ENCODE measurements around the gene AJM1. TPM values are rescaled to one million over a fixed set of nuclear protein-coding genes. Genes with fewer than 3 reads are reported as not detected.

The AJM1 gene
- 0.76 and 1.2 TPM in 2 replicates for total RNA-seq

DNA sequence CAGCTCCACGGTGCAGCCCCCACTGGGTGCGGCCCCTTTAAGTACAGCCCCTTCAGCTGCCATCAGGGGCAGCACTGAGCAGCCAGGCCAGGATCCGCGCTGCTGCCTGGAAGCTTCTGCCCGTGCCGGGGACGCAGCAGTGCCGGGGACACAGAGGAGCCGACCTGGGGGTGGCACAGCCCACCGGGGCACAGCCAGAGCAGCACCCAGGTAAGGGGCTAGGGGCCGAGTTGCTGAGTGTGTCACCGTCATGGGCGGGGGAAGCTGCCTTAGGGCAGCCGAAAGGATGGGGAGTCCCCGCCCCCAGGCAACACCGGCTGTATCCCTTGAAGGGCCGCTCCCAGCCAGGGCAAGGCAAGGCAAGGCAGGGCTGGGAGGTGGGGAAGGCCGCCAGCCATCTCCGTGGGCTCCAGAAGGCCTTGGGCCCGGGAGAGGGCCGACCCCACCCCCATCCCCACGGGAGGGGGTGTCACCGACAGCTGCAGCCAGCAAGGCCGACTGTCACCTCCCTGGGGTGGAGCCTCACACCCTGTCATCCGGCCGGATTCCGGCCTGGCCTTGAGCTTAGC lies at the start of gene AJM1:
Gene AJM1, plus strand, starts transcription at position 99 of the 569 bp plus-strand sequence. CDS start 1,937 bp downstream, outside the sequence.

DNA sequence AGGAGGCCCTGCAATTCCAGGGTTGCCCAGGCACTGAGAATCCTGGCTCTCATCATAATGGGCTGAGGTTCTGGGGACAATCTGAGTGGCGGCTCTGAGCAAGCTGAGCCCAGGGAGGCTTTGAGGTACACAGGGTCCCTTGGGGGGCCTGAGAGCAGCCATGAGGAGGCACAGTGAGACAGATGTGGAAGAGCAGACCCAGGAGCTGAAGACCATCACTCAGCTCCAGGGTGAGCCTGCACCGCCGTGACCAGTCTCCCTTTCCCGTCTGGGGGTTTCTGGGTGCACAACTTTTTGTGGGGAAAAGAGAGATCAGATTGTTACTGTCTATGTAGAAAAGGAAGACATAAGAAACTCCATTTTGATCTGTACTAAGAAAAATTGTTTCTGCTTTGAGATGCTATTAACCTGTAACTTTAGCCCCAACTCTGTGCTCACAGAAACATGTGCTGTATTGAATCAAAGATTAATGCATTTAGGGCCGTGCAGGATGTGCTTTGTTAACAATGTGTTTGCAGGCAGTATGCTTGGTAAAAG lies 46.0 kb upstream of the AJM1 start, which contains the start of gene CCDC183:
Gene CCDC183, plus strand, starts transcription at position 101 of the 537 bp plus-strand sequence. Its CDS starts 60 bp downstream, at position 161.

DNA sequence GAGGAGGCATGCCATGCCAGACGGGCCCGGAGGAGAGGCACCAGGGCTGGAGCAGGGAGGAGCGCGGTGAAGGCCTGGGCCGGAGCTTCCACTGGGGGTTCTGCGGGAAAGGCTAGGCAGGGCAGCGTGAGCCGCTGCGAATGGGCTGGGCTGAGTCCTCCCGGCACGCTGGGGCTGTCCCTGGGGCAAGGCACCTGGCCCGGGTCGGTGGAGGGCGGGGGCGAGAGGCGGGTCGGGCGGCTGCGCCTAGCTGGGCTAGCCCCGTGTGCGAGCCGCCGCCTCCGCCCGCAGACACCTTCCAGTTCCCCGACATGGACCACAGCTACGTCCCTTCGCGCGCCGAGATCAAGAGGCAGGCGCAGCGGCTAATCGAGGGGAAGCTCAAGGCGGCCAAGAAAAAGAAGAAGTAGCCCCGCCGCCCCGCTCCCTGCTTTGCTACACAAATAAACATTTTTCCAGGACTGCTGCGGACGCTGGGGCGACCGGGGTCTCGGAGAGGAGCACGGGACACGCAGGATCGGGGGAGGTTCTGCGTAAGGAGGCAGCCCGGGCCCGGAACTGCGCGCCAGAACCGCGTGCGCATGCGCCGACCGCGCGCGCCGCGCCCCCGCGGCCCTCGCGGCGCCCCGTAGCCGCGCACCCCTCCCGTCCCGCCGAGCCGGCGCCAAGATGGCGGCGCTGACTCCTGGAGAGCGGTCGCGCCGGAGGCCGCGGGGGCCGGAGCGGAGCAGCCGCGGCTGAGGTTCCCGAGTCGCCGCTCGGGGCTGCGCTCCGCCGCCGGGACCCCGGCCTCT lies 34.8 kb upstream of the AJM1 start, which contains the start of gene RABL6:
Gene RABL6, plus strand, starts transcription at position 668 of the 794 bp plus-strand sequence. CDS start 249 bp downstream, outside the sequence.

DNA sequence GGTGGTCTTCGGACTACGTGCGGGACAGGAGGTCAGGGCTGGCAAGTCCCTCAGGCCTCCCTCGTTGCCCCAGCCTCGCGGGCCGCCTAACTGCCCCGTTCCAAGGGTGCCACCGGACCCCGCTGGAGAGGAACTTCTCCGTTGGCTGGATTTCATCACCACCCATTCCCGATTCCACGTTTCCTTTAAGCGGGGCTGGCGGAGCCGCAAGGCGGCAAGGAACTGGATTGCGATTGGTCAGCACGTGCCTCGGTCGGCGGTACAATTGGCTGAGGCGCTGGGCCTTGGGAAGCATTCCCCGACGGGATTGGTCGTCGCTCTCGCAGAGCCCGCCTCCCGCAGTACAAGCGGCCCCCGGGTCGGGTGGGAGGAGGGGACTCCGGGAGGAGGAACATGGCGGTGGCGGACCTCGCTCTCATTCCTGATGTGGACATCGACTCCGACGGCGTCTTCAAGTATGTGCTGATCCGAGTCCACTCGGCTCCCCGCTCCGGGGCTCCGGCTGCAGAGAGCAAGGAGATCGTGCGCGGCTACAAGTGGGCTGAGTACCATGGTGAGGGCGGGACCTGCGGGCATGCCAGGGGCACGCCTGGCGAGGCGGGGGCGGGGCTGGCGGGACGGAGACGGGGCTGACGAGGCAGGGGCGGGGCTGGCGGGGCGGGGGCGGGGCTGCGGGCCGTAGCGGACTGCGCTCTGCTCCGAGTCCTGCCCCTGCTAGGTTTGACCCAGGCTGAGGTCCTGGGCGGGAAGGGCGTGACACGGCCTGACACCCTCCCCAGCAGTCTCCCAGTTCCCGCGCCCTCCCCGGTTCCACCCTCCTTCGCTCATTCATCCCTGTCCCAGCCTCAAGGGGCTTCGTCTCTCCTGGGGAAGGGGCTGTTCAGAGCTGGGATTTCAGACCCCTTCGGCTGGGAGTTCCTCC lies 7.0 kb downstream of the AJM1 start, which contains the start of gene PHPT1:
Gene PHPT1, plus strand, starts transcription at position 372 of the 922 bp plus-strand sequence. Its CDS starts 22 bp downstream, at position 394.

DNA sequence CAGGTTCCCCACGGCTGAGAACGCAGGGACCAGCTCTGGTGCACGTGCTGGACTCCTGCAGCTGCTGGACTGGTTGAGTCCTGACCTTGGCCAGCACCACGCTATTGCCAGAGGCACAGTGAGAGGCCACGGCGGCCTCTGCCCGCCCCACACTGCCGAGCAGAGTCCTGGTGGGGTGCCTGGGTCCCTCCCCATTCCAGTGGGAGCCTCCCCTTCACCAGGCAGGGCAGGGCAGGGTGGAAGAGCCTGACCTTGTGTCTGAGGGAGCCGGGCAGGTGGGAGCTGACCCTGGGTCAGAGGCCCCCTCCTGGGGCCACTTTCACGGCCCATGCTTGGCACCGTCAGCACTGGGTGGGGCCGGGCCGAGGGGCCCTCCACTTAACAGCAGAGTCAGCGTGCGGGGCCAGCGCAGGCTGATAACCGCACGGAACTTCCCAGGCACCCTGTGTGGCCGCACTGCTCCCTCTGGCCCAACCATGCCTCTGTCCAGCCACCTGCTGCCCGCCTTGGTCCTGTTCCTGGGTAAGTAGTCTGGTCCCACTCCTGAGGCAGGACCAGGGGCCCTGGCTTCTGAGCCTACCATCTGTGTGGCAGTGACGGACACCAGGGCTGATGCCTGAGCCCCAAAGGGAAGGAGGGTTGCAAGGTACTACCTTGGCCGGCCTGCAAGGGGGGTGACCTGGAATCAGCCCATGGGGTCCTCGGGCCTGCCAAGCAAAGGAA lies 9.8 kb downstream of the AJM1 start, which contains the start of gene MAMDC4:
Gene MAMDC4, plus strand, starts transcription at position 406 of the 723 bp plus-strand sequence. Its CDS starts 71 bp downstream, at position 477.

DNA sequence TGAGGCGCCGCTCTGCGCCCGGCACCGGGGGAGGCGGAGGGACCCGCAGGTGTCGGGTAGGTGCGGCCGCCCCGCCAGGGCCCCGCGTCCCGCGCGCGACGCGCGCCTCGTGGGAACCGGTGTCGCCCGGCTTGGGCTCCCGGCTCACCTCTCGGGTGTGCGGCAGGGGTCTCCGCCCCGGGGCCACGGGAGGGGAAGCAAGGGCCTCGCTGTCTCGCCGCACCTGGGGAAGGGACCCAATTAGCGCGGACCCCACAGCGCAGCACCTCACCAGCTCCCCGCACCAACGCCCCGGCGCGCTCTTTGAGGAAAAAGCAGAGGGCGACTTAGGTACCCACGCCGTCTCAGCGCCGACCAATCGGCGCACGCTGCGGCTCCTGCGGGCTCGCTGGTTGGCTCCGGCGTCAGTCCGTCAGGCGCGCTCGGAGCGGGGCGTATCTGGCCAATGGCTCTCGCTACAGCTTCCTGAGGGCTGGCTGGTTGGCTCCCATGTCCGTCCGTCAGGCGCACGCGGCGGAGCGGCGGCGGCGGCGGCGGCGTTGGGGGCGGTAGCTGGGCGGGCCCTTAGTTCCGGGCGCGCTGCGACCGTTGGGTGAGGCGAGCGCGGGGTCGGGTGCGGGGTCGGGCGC lies 43.8 kb downstream of the AJM1 start, which contains the start of gene TRAF2:
Gene TRAF2, plus strand, starts transcription at position 567 of the 629 bp plus-strand sequence. CDS start 12,225 bp downstream, outside the sequence.

Small RNAs within 50 kb of the gene (small RNA-seq; reads per million reads assigned to genes)
- gene AL355987.2, result not detected
- not detected for gene MIR4292
- gene MIR4479, result 0.12 reads per million

Other genes starting within 250 kb of the AJM1 start
- 2.0 TPM in 2 replicates for gene EGFL7, start 179.6 kb upstream of the AJM1 start, total RNA-seq
- gene AGPAT2, start 155.0 kb upstream of the AJM1 start, total RNA-seq, result 24.7 and 44.9 TPM in 2 replicates
- gene DIPK1B, start 129.9 kb upstream of the AJM1 start, total RNA-seq, result 0.39 TPM in 1 of 2 replicates, not detected in the other
- gene LCN10, start 99.5 kb upstream of the AJM1 start, total RNA-seq, result not detected in 2 replicates
- gene LCN6, start 94.0 kb upstream of the AJM1 start, total RNA-seq, result not detected in 2 replicates
- not detected in 2 replicates for gene LCN8, start 84.2 kb upstream of the AJM1 start, total RNA-seq
- gene LCN15, start 78.0 kb upstream of the AJM1 start, total RNA-seq, result not detected in 2 replicates
- gene TMEM141, start 51.1 kb upstream of the AJM1 start, total RNA-seq, result 52.9 and 53.0 TPM in 2 replicates
- gene CCDC183, start 46.1 kb upstream of the AJM1 start, total RNA-seq, result 0.33 and 0.39 TPM in 2 replicates
- gene RABL6, start 34.5 kb upstream of the AJM1 start, total RNA-seq, result 47.9 and 75.5 TPM in 2 replicates
- 100 and 144 TPM in 2 replicates for gene PHPT1, start 6.9 kb downstream of the AJM1 start, total RNA-seq
- 3.0 and 3.5 TPM in 2 replicates for gene MAMDC4, start 9.9 kb downstream of the AJM1 start, total RNA-seq
- 175 and 192 TPM in 2 replicates for gene EDF1, start 23.8 kb downstream of the AJM1 start, total RNA-seq
- 8.4 and 13.7 TPM in 2 replicates for gene TRAF2, start 44.0 kb downstream of the AJM1 start, total RNA-seq
- gene FBXW5, start 102.3 kb downstream of the AJM1 start, total RNA-seq, result 112 and 219 TPM in 2 replicates
- gene C8G, start 102.8 kb downstream of the AJM1 start, total RNA-seq, result 0.98 and 3.9 TPM in 2 replicates
- 1.1 TPM in 1 of 2 replicates, not detected in the other for gene LCN12, start 109.8 kb downstream of the AJM1 start, total RNA-seq
- 0.76 and 2.0 TPM in 2 replicates for gene PTGDS, start 135.0 kb downstream of the AJM1 start, total RNA-seq
- not detected in 2 replicates for gene LCNL1, start 140.5 kb downstream of the AJM1 start, total RNA-seq
- 11.0 and 16.8 TPM in 2 replicates for gene PAXX, start 149.9 kb downstream of the AJM1 start, total RNA-seq
- gene CLIC3, start 154.1 kb downstream of the AJM1 start, total RNA-seq, result 328 and 397 TPM in 2 replicates
- 11.6 and 15.3 TPM in 2 replicates for gene ABCA2, start 185.8 kb downstream of the AJM1 start, total RNA-seq
- not detected in 2 replicates for gene FUT7, start 189.6 kb downstream of the AJM1 start, total RNA-seq
- gene NPDC1, start 203.7 kb downstream of the AJM1 start, total RNA-seq, result under 0.01 and 0.22 TPM in 2 replicates
- 0.11 TPM in 1 of 2 replicates, not detected in the other for gene ENTPD2, start 211.6 kb downstream of the AJM1 start, total RNA-seq
- 2.4 and 5.4 TPM in 2 replicates for gene SAPCD2, start 228.1 kb downstream of the AJM1 start, total RNA-seq
- gene UAP1L1, start 235.0 kb downstream of the AJM1 start, total RNA-seq, result 12.6 and 15.5 TPM in 2 replicates
- gene MAN1B1, start 244.5 kb downstream of the AJM1 start, total RNA-seq, result 70.3 and 93.4 TPM in 2 replicates